Neural cell (in vitro differentiated cells): ENCODE measurements around the gene DNMT3B. TPM values are rescaled to one million over a fixed set of nuclear protein-coding genes. Genes with fewer than 3 reads are reported as not detected.
"Not testable (repeated sequence)": the region's sequence is repeated elsewhere in the genome, so short reads cannot be mapped to it uniquely, and the experiment has no call there.

ENCODE experiments used
- H2AFZ ChIP-seq: fragments of 200-600, 300-800 bp; sonication (generic), shearing (Covaris generic); 2 replicates; pipeline ENCODE4 v1.6.0; 2014; ENCODE audit warnings: low read depth, mild to moderate bottlenecking, antibody characterized with exemption, low read length, moderate library complexity
- H3F3A ChIP-seq: fragments of 200-600 bp; shearing (Covaris generic); 2 replicates; pipeline ENCODE4 v1.6.1; 2016; ENCODE audit warnings: mild to moderate bottlenecking, moderate library complexity, mixed read lengths, antibody characterized with exemption, low read length; ENCODE audit not compliant: insufficient read depth, poor library complexity, severe bottlenecking
- H3K27ac ChIP-seq: fragments of 200-600, 300-800 bp; sonication (generic), shearing (Covaris generic); 2 replicates; pipeline ENCODE4 v1.5.1; 2014; ENCODE audit warnings: mild to moderate bottlenecking, low read length, moderate library complexity
- H3K27me3 ChIP-seq: fragments of 300-800, 200-600 bp; sonication (generic), shearing (Covaris generic); 2 replicates; pipeline ENCODE4 v1.6.0; 2014; ENCODE audit warnings: mild to moderate bottlenecking, low read depth, low read length, moderate library complexity; ENCODE audit not compliant: insufficient read depth
- H3K36me3 ChIP-seq: fragments of 300-800, 200-600 bp; sonication (generic), shearing (Covaris generic); 2 replicates; pipeline ENCODE4 v1.5.1; 2014; ENCODE audit warnings: mild to moderate bottlenecking, antibody characterized with exemption, low read length, moderate library complexity; ENCODE audit not compliant: insufficient read depth
- H3K4me2 ChIP-seq: fragments of 300-800, 200-600 bp; sonication (generic), shearing (Covaris generic); 2 replicates; pipeline ENCODE4 v1.6.0; 2014; ENCODE audit warnings: mild to moderate bottlenecking, low read length
- H3K4me3 ChIP-seq: fragments of 300-800, 200-600 bp; sonication (generic), shearing (Covaris generic); 2 replicates; pipeline ENCODE4 v1.5.1; 2014; ENCODE audit warnings: mild to moderate bottlenecking, low read length, moderate library complexity
- H3K79me2 ChIP-seq: fragments of 200-600 bp; shearing (Covaris generic); replicated peaks from 2 replicates; pipeline ENCODE4 v1.6.0; 2014; ENCODE audit warnings: mild to moderate bottlenecking, low read length, moderate library complexity; ENCODE audit not compliant: insufficient read depth
- H3K9ac ChIP-seq: fragments of 300-800, 200-600 bp; sonication (generic), shearing (Covaris generic); 2 replicates; pipeline ENCODE4 v1.6.1; 2016; ENCODE audit warnings: mild to moderate bottlenecking, low read length, mixed read lengths
- H3K9me2 ChIP-seq: fragments of 200-600 bp; shearing (Covaris generic); 2 replicates; pipeline ENCODE4 v1.6.1; 2016; ENCODE audit warnings: mild to moderate bottlenecking, low read length, mixed read lengths; ENCODE audit not compliant: insufficient read depth
- H3K9me3 ChIP-seq: fragments of 200-600, 300-800 bp; sonication (generic), shearing (Covaris generic); 2 replicates; pipeline ENCODE4 v1.6.1; 2016; ENCODE audit warnings: mild to moderate bottlenecking, mixed run types, low read length, moderate library complexity, mixed read lengths
- H4K20me1 ChIP-seq: fragments of 200-600 bp; shearing (Covaris generic); 2 replicates; pipeline ENCODE4 v1.6.1; 2016; ENCODE audit warnings: mild to moderate bottlenecking, mixed run types; ENCODE audit not compliant: insufficient read depth
- EP300 ChIP-seq: fragments of 450-650 bp; conservative IDR thresholded peaks from 2 replicates; pipeline ENCODE4 v1.6.1; 2014; ENCODE audit warnings: antibody characterized with exemption, mild to moderate bottlenecking, moderate library complexity; ENCODE audit not compliant: poor library complexity, severe bottlenecking
- EZH2 ChIP-seq: fragments of 200-600, 300-800 bp; shearing (Covaris generic), sonication (generic); IDR thresholded peaks from 2 replicates; pipeline ENCODE4 v1.6.1; 2014; ENCODE audit warnings: antibody characterized with exemption, low read length, borderline replicate concordance, mild to moderate bottlenecking; ENCODE audit not compliant: insufficient read depth, poor library complexity, severe bottlenecking
- MXI1 ChIP-seq: fragments of 450-650 bp; conservative IDR thresholded peaks from 2 replicates; pipeline ENCODE4 v1.6.1; 2014; ENCODE audit warnings: antibody characterized with exemption, mild to moderate bottlenecking; ENCODE audit not compliant: poor library complexity, severe bottlenecking
- POLR2AphosphoS5 ChIP-seq: IDR thresholded peaks from 2 replicates; pipeline ENCODE4 v1.6.1; 2012
- RAD21 ChIP-seq: fragments of 450-650 bp; conservative IDR thresholded peaks from 2 replicates; pipeline ENCODE4 v1.6.1; 2014; ENCODE audit warnings: antibody characterized with exemption, mild to moderate bottlenecking, moderate library complexity
- SMC3 ChIP-seq: fragments of 450-650 bp; conservative IDR thresholded peaks from 2 replicates; pipeline ENCODE4 v1.6.1; 2014; ENCODE audit warnings: antibody characterized with exemption, mild to moderate bottlenecking, moderate library complexity; ENCODE audit not compliant: poor library complexity
- TAF1 ChIP-seq: IDR thresholded peaks from 2 replicates; pipeline ENCODE4 v1.6.1; 2012; ENCODE audit warnings: low read depth
- polyA plus RNA-seq: library from polyadenylated mRNA; depleted of rRNA; stranded (reverse); fragments of >200 nt; gene quantifications from 2 replicates; pipeline ENCODE4 v1.2.3, GENCODE V29; 2014
- TF ChIP-seq, protein P1 (sequence below): fragments of 450-650 bp; IDR thresholded peaks from 2 replicates; pipeline ENCODE4 v1.5.1; 2014; ENCODE audit warnings: antibody characterized with exemption, mild to moderate bottlenecking, moderate library complexity; ENCODE audit not compliant: poor library complexity, severe bottlenecking
- TF ChIP-seq, protein P2 (sequence below): IDR thresholded peaks from 2 replicates; pipeline ENCODE4 v1.6.1; 2012; ENCODE audit warnings: borderline replicate concordance

The DNMT3B gene
- polyA plus RNA-seq, 1 donor from 2014 or later, result 8.7 TPM

DNA sequence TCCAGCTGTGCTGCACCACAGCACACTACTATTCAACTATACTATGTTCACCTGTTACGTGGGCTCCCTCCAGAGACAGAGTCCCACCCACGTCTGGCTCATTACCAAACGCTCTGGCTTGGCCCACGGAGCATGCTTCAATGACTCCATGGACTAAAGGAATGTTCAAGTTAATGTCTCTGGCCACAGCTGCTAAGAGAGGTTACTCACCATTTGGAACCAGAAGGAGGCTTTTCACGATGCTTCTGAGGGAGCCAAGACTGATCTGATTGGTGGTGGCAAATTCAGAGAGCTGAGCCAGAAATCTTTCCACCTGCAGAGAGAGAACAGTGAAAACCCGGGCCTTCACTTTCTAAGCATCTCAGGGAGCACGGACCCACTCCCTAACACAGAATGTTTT is 34.5 kb upstream of the DNMT3B start:
- Histone ChIP-seq H3K9ac (no peak overlapping the region), H3K27me3 (no peaks in the 10 kb centered on the region), H3K9me2 (no peaks in the 10 kb centered on the region), H3K79me2 (no peaks in the 10 kb centered on the region), H3F3A (no peaks in the 10 kb centered on the region), H3K4me3 (no peak overlapping the region), H3K9me3 (no peaks in the 10 kb centered on the region), H3K27ac (no peak overlapping the region), H3K4me2 (no peak overlapping the region), H3K36me3 (no peaks in the 10 kb centered on the region), H4K20me1 (no peaks in the 10 kb centered on the region), H2AFZ (no peak overlapping the region)
- TF ChIP-seq, protein P1, sequence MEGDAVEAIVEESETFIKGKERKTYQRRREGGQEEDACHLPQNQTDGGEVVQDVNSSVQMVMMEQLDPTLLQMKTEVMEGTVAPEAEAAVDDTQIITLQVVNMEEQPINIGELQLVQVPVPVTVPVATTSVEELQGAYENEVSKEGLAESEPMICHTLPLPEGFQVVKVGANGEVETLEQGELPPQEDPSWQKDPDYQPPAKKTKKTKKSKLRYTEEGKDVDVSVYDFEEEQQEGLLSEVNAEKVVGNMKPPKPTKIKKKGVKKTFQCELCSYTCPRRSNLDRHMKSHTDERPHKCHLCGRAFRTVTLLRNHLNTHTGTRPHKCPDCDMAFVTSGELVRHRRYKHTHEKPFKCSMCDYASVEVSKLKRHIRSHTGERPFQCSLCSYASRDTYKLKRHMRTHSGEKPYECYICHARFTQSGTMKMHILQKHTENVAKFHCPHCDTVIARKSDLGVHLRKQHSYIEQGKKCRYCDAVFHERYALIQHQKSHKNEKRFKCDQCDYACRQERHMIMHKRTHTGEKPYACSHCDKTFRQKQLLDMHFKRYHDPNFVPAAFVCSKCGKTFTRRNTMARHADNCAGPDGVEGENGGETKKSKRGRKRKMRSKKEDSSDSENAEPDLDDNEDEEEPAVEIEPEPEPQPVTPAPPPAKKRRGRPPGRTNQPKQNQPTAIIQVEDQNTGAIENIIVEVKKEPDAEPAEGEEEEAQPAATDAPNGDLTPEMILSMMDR, result no peak
- no peak for TF ChIP-seq SMC3
- no peak for TF ChIP-seq EZH2
- no peak for TF ChIP-seq RAD21
- TF ChIP-seq MXI1, result no peak
- TF ChIP-seq, protein P2, sequence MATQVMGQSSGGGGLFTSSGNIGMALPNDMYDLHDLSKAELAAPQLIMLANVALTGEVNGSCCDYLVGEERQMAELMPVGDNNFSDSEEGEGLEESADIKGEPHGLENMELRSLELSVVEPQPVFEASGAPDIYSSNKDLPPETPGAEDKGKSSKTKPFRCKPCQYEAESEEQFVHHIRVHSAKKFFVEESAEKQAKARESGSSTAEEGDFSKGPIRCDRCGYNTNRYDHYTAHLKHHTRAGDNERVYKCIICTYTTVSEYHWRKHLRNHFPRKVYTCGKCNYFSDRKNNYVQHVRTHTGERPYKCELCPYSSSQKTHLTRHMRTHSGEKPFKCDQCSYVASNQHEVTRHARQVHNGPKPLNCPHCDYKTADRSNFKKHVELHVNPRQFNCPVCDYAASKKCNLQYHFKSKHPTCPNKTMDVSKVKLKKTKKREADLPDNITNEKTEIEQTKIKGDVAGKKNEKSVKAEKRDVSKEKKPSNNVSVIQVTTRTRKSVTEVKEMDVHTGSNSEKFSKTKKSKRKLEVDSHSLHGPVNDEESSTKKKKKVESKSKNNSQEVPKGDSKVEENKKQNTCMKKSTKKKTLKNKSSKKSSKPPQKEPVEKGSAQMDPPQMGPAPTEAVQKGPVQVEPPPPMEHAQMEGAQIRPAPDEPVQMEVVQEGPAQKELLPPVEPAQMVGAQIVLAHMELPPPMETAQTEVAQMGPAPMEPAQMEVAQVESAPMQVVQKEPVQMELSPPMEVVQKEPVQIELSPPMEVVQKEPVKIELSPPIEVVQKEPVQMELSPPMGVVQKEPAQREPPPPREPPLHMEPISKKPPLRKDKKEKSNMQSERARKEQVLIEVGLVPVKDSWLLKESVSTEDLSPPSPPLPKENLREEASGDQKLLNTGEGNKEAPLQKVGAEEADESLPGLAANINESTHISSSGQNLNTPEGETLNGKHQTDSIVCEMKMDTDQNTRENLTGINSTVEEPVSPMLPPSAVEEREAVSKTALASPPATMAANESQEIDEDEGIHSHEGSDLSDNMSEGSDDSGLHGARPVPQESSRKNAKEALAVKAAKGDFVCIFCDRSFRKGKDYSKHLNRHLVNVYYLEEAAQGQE, result no peak
- no peak for TF ChIP-seq EP300
- TF ChIP-seq POLR2AphosphoS5, result no peak
- TF ChIP-seq TAF1, result no peak

DNA sequence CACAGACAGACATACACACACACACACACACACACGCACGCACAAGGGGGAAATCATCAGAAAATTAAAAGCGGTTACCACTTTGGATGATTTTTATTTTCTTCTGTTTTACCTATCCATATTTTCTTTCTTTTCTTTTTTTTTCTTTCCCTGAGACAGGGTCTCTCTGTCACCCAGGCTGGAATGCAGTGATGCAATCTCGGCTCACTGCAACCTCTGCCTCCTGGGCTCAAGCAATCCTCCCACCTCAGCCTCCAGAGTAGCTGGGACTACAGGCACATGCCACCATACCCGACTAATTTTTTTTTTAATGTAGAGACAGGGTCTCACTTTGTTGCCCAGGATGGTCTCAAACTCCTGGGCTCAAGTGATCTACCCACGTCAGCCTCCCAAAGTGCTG is 33.8 kb upstream of the DNMT3B start:
- H3K9me2 ChIP-seq, H3K27me3 ChIP-seq, H3K9me3 ChIP-seq, H3K27ac ChIP-seq, H4K20me1 ChIP-seq, H3K4me3 ChIP-seq, H3K79me2 ChIP-seq, H3F3A ChIP-seq, H3K36me3 ChIP-seq, H3K9ac ChIP-seq, H2AFZ ChIP-seq, H3K4me2 ChIP-seq: not testable (repeated sequence)

DNA sequence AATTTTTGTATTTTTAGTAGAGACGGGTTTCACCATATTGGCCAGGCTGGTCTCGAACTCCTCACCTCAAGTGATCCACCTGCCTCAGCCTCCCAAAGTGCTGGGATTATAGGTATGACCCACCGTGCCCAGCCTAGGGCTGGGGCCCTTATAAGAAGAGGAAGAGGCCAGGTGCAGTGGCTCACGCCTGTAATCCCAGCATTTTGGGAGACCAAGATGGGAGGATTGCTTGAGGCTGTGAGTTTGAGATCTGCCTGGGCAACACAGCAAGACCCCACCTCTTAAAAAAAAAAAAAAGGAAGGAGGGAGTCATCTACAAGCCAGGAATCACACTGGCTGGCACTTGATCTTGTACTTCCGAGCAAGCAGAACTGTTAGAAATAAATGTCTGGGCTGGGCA is 32.9 kb upstream of the DNMT3B start:
- not testable (repeated sequence) for H2AFZ ChIP-seq, H3K9me3 ChIP-seq, H4K20me1 ChIP-seq, H3K27me3 ChIP-seq, H3K27ac ChIP-seq, H3F3A ChIP-seq, H3K4me3 ChIP-seq, H3K36me3 ChIP-seq, H3K79me2 ChIP-seq, H3K9me2 ChIP-seq, H3K9ac ChIP-seq, H3K4me2 ChIP-seq
